OCI-LY7 (cell line): Measurements from ENCODE around the gene SPATS2L. TPM values are rescaled to one million over a fixed set of nuclear protein-coding genes. Genes with fewer than 3 reads are reported as not detected.

Experiments used
- BruUV-seq: library from RNA; stranded (reverse); fragments of 400-500 nt; replicated peaks from 2 replicates; lab custom pipeline; 2021; lab: Mats Ljungman, UMichigan
- CTCF ChIA-PET: fragments of 300-600 bp; sonication (Branson Sonifier 250); formaldehyde crosslinking; loops from one replicate; lab custom pipeline; 2022; ENCODE audit warnings: antibody characterized with exemption; ENCODE audit not compliant: unreplicated experiment; lab: Charles Lee
- POLR2A ChIA-PET: fragments of 300-600 bp; sonication (Branson Sonifier 250); formaldehyde crosslinking; loops from one replicate; lab custom pipeline; 2022; ENCODE audit warnings: antibody characterized with exemption; lab: Charles Lee
- DNase-seq: peaks from one replicate; pipeline ENCODE4 v3.0.0-alpha.2; 2015; ENCODE audit warnings: low spot score
- H2AFZ ChIP-seq: fragments of 200-600 bp; sonication (generic), shearing (Covaris generic); 2 replicates; pipeline ENCODE4 v1.6.1; 2014; ENCODE audit warnings: mild to moderate bottlenecking, antibody characterized with exemption, low read length, moderate library complexity
- H3K27ac ChIP-seq: fragments of 200-600 bp; sonication (generic); 2 replicates; pipeline ENCODE4 v1.5.1; 2014; ENCODE audit warnings: mixed run types, low read depth, mild to moderate bottlenecking, moderate library complexity, low read length, inconsistent platforms; ENCODE audit not compliant: poor library complexity, severe bottlenecking
- H3K36me3 ChIP-seq: fragments of 200-600 bp; sonication (generic); 2 replicates; pipeline ENCODE4 v1.6.1; 2014; ENCODE audit warnings: mild to moderate bottlenecking, antibody characterized with exemption, low read length, moderate library complexity, mixed read lengths; ENCODE audit not compliant: insufficient read depth
- H3K4me1 ChIP-seq: fragments of 200-600 bp; sonication (generic); 2 replicates; pipeline ENCODE4 v1.5.1; 2014; ENCODE audit warnings: mild to moderate bottlenecking, low read length; ENCODE audit not compliant: insufficient read depth, poor library complexity, severe bottlenecking
- H3K4me2 ChIP-seq: fragments of 200-600 bp; sonication (generic); 2 replicates; pipeline ENCODE4 v1.6.1; 2014; ENCODE audit warnings: mild to moderate bottlenecking, low read length
- H3K4me3 ChIP-seq: fragments of 200-600 bp; sonication (generic); 2 replicates; pipeline ENCODE4 v1.5.1; 2014; ENCODE audit warnings: mild to moderate bottlenecking, low read depth, low read length; ENCODE audit not compliant: poor library complexity, severe bottlenecking
- H3K79me2 ChIP-seq: fragments of 200-600 bp; sonication (generic); 2 replicates; pipeline ENCODE4 v1.6.1; 2016; ENCODE audit warnings: low read depth, mild to moderate bottlenecking, low read length, moderate library complexity, mixed read lengths; ENCODE audit not compliant: insufficient read depth
- H3K9me2 ChIP-seq: fragments of 200-600 bp; sonication (generic); 2 replicates; pipeline ENCODE4 v1.6.1; 2016; ENCODE audit warnings: mild to moderate bottlenecking, low read length, mixed read lengths; ENCODE audit not compliant: insufficient read depth
- H3K9me3 ChIP-seq: fragments of 200-600 bp; sonication (generic); 2 replicates; pipeline ENCODE4 v1.6.1; 2014; ENCODE audit warnings: mild to moderate bottlenecking, mixed run types, low read length, mixed read lengths
- H4K20me1 ChIP-seq: fragments of 200-600 bp; sonication (generic); 2 replicates; pipeline ENCODE4 v1.6.1; 2014; ENCODE audit warnings: mild to moderate bottlenecking, antibody characterized with exemption, low read length, moderate library complexity, mixed read lengths; ENCODE audit not compliant: insufficient read depth
- EZH2phosphoT487 ChIP-seq: fragments of 200-600 bp; sonication (generic); IDR thresholded peaks from 2 replicates; pipeline ENCODE4 v1.6.1; 2018; ENCODE audit warnings: low read depth, borderline replicate concordance, mild to moderate bottlenecking, mixed run types, antibody characterized with exemption, low read length, moderate library complexity, mixed read lengths
- intact Hi-C: fragments of 100-400 bp; cut with micrococcal nuclease; formaldehyde crosslinking; loops from one replicate; pipeline ENCODE4 v1.10.0; 2022; ENCODE audit not compliant: unreplicated experiment
- total RNA-seq, 2 experiments: library from RNA; depleted of rRNA in 1 of 2; stranded (reverse); fragments of >200 nt in 1 of 2; shearing (Covaris generic) in 1 of 2; gene quantifications; 2 replicates each; pipeline ENCODE4 v1.2.3, GENCODE V29; 2014 to 2022
- TF ChIP-seq, protein P1 (sequence below): fragments of 200-600 bp; sonication (generic); conservative IDR thresholded peaks from 2 replicates; pipeline ENCODE4 v1.5.1; 2014; ENCODE audit warnings: mild to moderate bottlenecking, antibody characterized with exemption, low read length, moderate library complexity, mixed read lengths

Gene SPATS2L
- total RNA-seq, 2 experiments from 2014 or later = 3.1 to 5.2 TPM

DNA sequence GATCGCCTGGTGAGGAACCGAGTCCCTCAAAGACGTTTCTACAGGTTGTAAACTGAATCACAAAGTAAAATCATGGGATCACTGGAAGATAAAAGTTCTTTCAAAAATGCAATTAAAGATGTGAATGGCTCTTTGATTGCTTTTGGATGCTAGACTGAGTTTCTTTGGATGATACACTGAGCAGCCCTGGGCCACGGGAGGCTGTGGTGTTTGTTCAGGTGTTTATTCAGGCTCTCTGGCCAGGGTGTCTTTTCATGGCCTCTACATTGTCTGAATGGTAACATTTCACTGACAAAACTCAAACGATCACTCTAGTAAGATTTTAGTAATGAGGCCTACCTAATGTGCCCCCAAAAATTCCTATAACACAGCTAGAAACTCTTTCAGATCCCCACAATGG, 48.4 kb upstream of the SPATS2L start:
- POLR2A ChIA-PET = no interaction called here
- no peak for TF ChIP-seq EZH2phosphoT487
- TF ChIP-seq, protein P1, sequence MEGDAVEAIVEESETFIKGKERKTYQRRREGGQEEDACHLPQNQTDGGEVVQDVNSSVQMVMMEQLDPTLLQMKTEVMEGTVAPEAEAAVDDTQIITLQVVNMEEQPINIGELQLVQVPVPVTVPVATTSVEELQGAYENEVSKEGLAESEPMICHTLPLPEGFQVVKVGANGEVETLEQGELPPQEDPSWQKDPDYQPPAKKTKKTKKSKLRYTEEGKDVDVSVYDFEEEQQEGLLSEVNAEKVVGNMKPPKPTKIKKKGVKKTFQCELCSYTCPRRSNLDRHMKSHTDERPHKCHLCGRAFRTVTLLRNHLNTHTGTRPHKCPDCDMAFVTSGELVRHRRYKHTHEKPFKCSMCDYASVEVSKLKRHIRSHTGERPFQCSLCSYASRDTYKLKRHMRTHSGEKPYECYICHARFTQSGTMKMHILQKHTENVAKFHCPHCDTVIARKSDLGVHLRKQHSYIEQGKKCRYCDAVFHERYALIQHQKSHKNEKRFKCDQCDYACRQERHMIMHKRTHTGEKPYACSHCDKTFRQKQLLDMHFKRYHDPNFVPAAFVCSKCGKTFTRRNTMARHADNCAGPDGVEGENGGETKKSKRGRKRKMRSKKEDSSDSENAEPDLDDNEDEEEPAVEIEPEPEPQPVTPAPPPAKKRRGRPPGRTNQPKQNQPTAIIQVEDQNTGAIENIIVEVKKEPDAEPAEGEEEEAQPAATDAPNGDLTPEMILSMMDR = no peak

DNA sequence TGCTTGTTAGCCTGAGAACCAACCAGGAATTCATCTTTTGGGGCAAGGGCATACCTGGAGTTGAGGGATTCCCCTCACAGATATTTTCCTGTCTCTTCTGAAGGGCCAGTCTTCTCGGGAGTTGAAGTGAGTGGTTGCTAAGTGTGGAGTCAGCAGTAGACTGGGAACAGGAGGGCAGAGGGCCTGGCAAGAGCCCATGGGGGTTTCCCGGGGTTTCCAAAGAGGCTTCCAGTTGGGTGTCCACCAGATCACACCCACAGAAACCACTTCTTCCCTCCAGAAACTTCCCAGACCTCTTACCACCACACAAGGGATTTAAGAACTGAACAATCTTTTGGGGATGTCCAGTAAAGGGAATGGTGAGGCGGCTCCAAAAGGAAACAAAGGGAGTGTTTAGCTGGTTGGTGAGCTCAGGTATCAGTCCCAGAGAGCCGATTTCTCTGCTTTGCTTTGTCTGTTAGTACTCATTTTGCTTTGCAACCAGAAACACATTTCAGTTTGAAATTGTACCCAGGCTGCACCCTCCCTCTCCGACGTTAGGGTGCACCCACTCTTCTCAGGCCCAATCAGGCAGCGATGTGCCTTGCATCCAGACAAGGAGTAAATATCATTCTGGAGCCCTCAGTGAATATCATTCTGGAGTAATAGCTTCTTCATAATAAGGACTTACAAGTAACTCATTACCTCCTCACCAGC, 47.5 kb upstream of the SPATS2L start:
- Histone ChIP-seq H3K9me3 (no peaks in the 10 kb centered on the region), H3K27ac (no peak overlapping the region), H3K79me2 (no peaks in the 10 kb centered on the region), H4K20me1 (no peaks in the 10 kb centered on the region), H2AFZ (no peak overlapping the region), H3K9me2 (no peaks in the 10 kb centered on the region), H3K4me2 (no peak overlapping the region), H3K4me3 (no peak overlapping the region), H3K36me3 (no peaks in the 10 kb centered on the region), H3K4me1 (no peaks in the 10 kb centered on the region)
- no peak for TF ChIP-seq EZH2phosphoT487
- TF ChIP-seq, protein P1 = no peak
- ChIA-PET CTCF (no interaction called here), POLR2A (interaction anchor here (0.5 to 0.6 kb wide), 2 partner anchors 17 to 1828 kb away, joined by 3 to 5 read pairs; no protein-coding TSS in a partner anchor)
- no peak for DNase-seq
- intact Hi-C loops = no loop called here
- BruUV-seq = no TSS peak

More for the DNA sequence above, 48.4 kb upstream of the SPATS2L start:
- H3K9me2 ChIP-seq = no peaks in the 10 kb centered on the region
- DNase-seq = no peak
- no peak overlapping the region for H3K4me2 ChIP-seq
- H4K20me1 ChIP-seq = no peaks in the 10 kb centered on the region
- H3K36me3 ChIP-seq = no peaks in the 10 kb centered on the region
- H3K79me2 ChIP-seq = no peaks in the 10 kb centered on the region
- no peaks in the 10 kb centered on the region for H3K9me3 ChIP-seq
- no peaks in the 10 kb centered on the region for H3K4me1 ChIP-seq
- BruUV-seq = no TSS peak
- CTCF ChIA-PET = no interaction called here
- H2AFZ ChIP-seq = no peak overlapping the region
- no peak overlapping the region for H3K4me3 ChIP-seq
- H3K27ac ChIP-seq = no peak overlapping the region
- intact Hi-C loops = no loop called here

- Histone ChIP-seq H3K4me3 (no peak overlapping the region), H4K20me1 (no peaks in the 10 kb centered on the region), H3K27ac (no peak overlapping the region), H2AFZ (no peak overlapping the region), H3K4me1 (no peaks in the 10 kb centered on the region), H3K4me2 (no peak overlapping the region), H3K79me2 (no peaks in the 10 kb centered on the region), H3K9me2 (no peaks in the 10 kb centered on the region), H3K36me3 (no peaks in the 10 kb centered on the region), H3K9me3 (no peaks in the 10 kb centered on the region)
- no peak for TF ChIP-seq EZH2phosphoT487
- TF ChIP-seq, protein P1 = no peak
- CTCF ChIA-PET = no interaction called here
- POLR2A ChIA-PET = interaction anchor here (0.5 to 0.6 kb wide), 3 partner anchors 17 to 1828 kb away, joined by 3 to 5 read pairs (median 3); no protein-coding TSS in a partner anchor
- intact Hi-C loops = no loop called here
- no peak for DNase-seq
- no TSS peak for BruUV-seq
These were observed 46.9 kb upstream of the SPATS2L start for GRCh38 chr2:200259577-200259957.
